NCI-H146 (cell line): ENCODE measurements around the gene LANCL2.
"Not testable (repeated sequence)": the region's sequence is repeated elsewhere in the genome, so short reads cannot be mapped to it uniquely, and the experiment has no call there.

ENCODE experiments used
- DNase-seq: peaks from one replicate; lab custom pipeline; 2025; lab: John Stamatoyannopoulos, UW

LANCL2 gene

DNA sequence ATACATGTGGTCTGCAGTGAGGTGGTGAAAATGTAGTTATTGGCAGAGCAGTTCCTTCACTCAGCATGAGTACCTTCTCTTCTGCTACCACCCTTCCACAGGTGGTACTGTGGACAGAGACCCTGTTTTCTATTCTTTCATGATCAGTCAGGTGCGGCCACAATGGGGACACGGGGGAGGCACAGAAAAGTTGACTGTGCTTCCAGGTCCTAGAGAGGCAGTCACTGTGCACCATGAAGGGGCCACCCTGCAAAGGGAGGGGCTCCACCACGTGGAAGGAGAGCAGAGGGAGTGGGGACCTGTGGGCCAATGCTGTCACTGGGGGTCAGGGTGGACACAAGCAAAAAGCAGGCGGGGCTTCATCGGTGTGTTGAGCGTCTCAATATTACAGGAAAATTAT lies 3.6 kb upstream of the LANCL2 start:
- DNase-seq, result no peak

DNA sequence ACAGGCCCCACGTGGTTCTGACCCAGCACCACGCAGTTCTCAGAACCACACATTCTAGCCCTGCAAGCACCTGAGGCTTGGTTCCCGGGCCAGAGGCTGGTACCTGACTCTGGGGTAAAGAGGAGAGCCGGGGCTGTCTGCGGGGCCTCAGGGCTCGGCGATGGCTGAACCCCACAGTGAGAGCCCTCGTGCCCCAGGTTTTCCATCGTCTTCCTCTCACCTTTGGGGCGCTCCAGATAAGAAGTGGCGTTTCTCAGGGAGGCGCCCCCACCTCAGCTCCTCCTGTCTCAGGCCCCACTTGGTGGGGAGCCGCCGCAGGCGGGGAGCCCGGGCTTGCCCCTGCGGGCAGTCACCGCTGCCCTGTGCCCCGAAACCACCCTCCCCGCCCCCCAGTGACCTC lies 2.2 kb upstream of the LANCL2 start:
- DNase-seq, result no peak

DNA sequence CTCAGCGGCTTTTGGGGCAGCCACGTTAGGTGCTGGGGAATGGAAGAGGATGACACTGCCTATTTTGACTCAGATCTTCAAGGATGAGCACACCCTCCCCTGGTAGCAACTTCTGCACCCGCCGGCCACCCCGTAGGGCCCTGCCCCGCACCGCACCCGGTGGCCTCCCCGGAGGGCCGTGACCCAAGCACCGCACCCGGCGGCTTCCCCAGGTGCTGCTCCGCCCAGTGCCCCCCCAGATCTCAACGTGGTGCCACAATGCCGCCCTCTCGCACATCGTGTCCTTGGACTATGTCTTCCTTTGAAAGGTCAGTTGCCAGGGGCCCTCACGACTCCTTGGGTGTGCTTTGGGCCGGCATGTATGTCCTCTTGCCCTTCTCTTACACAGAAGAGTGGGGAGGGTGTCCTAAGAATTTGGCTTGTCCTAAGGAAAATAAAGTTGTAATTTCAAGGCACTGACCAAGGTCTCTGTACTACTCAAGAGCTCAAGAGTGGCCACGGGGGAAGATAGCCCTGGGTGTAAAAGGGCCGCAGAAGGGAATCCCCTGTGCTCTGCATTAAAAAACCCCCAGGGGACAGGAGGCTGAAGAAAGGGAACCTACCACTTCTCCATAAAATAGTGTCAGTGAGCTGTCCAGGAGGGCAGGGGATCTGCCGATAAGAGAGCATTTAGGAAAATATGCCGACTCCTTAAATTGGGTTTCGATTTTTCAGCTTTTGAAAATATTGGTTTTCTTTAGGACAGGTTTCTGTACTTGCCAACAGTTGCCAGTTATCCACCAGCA lies 1.6 kb upstream of the LANCL2 start:
- no peak for DNase-seq

DNA sequence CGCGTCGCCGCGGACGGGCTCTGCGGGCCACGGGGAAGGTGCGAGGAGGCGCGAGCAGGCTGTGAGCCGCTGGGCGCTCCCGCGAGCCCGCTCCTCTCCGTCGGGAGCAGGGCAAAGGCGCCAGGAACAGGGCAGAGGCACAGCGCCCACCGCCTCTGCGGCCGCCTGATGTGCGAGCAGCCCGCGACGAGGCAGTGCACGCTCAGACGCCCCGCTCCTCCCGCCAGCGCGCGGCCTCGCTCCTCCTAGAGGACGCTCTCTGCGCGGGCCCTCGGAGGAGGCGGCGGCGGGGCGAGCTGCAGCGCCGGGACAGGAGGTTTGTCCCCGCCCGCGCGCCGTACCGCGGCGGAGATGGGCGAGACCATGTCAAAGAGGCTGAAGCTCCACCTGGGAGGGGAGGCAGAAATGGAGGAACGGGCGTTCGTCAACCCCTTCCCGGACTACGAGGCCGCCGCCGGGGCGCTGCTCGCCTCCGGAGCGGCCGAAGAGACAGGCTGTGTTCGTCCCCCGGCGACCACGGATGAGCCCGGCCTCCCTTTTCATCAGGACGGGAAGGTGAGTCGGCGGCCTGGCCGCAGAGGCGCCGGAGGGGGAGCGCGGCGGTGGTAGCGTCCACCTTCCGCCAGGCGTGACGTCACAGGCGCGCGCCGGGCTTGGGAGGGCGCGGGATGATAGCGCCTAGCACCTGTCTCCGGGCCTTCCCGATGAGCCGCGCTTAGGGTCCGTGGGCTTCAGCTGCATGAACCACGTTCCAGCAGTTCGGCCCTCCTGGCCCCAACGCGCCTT lies 731 bp downstream of the LANCL2 start:
- peak; percentile 94 for DNase-seq

DNA sequence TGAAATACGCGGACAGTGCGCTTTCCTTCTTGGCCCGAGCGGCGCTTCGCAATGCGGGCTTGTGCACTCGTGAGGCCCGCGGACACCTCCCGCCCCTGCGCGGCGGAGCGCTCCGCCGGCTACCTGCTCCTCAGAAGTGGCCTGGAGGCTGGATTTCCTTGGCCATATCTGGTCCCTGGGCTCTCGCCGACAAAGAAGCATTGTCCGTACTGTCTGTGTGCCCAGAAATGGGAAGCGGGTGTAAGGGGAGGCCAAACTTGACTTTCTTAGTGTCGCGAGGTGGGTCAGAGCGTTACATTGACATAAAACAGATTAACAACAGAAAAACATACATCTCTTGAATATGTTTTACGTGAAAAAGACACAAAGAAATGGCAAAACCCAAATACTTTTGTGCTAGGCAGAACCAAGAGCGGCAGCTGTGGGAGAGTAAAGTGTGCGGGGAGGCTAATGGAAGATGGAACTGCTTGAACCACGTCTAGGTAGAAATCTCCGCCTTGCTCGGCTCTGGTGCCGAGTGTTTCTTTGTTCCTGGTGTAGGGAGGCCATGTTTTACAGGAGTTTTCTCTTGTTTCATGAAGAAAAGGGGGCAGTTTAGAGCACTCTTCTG lies 1.4 kb downstream of the LANCL2 start:
- peak; percentile 63 for DNase-seq

DNA sequence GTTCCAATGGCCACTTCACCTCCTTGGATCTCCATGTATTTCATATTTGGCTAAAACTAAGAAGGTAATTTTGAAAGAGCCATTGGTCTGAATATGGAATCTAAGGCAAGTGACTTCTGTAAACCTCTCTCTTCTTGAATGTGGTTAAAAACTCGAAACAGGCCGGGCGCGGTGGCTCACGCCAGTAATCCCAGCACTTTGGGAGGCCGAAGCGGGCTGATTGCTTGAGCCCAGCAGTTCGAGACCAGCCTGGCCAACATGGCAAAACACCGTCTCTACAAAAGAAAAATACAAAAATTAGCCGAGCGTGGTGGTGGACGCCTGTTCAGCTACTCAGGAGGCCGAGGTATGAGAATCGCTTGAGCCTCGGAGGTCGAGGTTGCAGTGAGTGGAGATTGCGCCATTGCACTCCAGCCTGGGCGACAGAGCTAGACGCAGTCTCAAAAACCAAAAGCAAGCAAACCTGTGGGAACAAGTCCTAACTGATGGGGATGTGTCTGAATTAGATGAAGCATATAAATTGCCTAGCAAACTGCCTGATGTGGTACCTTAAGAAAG lies 2.2 kb downstream of the LANCL2 start:
- no peak for DNase-seq

DNA sequence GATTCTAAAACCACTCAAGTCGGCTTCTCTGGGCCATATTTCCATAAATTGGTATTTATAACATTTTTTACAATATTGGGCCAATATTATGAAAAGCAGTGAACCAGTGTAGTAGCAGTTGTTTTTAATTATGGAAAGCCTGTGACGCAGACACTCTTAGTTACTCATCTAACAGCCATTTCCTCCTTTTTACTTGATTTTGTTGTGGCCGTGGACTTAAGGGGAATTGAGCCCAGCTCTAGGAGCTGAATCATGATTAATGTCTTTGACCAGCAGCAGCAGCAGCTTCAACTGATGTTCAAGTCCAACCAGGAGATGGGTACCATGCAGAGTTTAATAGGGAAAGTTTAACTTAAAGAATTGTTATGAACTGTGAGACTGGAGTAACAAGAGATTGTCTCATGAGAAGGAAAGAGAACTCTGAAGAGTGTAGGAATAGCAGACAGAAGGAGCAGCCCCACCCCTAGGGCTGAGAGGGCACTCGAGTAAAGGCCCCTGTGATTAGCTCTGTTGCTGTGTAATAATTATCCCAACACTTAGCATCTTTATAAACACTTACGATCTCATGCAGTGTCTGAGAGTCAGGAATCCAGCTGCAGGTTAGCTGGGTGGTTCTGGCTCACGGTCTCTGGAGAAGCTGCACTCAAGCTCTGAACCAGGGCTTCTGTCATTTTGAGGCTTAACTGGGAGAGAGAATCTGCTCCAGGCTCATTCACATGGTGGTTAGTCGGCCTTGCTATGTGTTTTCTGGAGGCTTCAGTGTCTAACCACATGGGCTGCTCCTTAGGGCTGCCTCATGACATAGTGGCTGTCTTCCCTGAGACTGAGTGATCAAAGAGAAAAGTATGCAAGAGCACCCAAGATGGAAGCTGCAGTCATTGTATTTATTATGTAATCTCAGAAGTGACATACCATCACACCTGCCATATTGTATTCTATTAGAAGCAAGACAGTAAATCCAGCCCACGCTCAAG lies 4.6 kb downstream of the LANCL2 start:
- DNase-seq, result no peak

DNA sequence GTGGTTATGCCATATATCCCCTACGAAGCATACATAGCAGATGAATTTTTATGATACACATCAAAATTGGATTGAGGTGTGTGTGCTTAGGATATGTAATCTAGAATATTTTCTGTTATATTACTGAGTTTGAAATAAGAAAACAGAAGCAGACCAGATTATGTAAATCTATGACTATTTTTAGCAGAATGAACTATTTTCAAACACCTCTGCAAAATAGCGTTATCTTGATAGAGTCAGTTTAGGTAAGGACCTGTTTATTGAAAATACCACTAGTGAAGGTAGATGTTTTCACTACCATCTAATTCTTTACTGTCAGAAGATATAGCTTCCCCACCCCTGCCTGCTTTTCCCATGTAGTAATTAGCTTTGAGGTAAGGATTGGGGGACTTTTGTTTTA lies 9.1 kb downstream of the LANCL2 start:
- DNase-seq, result no peak

DNA sequence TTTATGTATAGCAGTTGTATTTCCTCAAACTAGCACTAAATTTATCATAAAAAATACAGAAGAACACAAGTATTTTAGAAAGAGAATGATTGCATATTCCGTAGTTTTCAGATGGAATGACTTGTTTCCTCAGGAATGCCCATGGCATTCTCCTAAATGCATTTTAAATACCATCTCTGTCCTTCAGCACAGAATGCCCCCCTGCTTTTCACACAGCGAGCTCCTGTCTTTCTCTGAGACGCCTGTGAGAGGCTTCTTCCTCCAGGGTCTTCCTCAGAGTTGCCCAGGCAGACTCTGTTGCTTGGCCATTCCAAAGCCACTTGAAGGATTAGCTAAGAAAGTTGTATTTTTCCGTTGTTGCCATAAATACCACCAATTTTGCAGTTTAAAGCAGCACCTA lies 10.1 kb downstream of the LANCL2 start:
- no peak for DNase-seq

DNA sequence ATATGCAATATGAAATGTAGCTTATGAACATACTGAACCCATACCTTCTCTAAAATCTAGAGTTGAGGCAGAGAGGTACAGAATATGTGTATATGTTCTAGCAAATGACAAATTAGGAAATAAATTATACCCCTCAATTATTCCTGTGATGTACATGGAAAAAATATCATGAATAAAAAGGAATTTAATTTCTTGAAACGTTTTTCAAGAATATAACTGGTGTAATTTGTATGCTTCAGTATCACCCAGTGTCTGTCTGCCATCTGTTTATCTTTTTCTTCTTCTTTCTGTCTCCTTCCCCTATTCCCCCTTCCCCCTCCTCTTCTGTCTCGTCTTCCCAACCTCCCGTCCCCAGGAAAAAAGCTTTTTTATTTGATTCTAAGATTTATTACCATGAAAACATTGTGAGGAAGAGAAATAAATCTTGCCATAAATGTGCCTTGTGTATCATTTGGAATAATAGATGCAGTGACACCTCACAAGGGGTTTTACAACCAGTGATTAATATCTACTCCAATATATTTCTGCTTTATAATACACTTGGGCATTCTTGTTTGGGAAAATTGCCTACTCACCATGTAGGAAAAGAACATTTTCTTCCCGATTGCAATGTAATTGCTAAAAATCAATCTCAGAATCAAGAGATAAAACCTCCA lies 12.2 kb downstream of the LANCL2 start:
- no peak for DNase-seq

DNA sequence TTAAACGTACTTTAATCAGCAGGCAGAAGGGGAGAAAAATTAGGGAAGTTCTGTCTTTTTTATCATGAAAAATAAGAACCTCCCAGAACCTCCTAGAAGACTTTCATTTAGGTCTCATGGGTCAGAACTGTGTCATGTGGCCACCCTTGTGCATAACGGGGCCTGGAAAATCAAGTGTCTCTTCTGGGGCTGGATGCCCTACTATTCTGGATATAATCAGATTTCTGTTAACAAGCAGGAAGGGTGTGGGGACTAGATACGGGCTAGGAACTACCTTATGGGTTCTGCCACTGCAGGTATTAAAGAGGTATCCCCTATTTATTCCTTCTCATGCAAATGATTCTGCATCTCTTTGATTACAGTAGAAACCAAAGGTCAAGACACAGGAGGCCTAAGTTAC lies 14.1 kb downstream of the LANCL2 start:
- no peak for DNase-seq

DNA sequence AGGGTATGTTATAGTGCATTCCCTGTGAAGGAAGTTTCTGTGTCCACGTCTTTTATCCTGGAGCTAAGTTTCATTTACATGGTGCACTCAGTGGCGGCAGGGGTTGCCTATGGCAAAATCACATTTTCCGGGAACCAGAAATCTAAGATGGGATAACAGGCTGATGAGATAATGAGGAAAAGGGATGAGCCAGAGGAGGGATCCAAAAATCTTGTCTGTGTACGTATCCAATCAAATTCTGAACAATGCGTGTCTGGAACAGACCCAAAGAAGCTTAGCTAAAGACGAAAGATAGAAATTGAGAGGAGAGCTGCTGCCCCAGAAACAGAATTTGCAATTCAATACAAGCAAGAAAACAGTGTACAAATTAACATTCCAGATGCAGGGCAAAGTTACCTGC lies 16.1 kb downstream of the LANCL2 start:
- DNase-seq, result no peak

DNA sequence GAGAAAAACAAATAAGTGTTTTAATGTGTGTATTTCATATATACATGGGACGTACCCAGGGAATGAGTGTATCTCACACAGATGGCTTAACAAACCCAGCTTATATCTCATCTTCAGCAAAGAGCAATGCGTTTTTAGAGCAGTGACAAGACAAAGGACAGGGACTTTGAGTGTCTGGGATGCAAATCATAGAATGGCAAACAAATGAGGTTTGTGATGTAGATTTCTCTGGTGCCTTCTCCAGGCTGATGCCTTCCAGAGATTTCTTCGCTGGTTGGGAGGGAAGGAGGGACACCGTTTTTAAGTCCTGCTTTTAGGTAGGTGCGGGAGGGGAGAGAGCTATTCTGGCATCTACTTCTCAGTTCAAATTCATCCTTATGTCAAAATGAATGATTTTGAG lies 16.6 kb downstream of the LANCL2 start:
- no peak for DNase-seq

DNA sequence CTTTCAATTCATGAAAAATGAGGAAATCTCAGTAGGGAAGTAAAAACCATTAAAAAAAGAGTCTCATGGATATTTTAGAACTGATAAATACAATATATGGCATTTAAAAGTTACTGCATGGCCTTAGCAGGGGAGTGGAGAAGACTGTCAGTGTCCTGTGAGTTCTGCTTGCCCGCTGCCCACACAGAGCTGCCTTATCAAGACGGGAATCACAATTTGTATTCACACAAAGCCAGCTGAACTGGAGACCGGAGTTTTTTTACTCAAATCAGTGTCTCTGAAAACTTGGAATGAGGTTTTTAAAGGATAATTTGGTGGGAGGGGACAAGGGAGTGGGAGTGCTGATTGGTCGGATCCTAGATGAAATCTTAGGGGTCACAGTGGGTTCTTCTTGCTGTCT lies 17.1 kb downstream of the LANCL2 start:
- no peak for DNase-seq

DNA sequence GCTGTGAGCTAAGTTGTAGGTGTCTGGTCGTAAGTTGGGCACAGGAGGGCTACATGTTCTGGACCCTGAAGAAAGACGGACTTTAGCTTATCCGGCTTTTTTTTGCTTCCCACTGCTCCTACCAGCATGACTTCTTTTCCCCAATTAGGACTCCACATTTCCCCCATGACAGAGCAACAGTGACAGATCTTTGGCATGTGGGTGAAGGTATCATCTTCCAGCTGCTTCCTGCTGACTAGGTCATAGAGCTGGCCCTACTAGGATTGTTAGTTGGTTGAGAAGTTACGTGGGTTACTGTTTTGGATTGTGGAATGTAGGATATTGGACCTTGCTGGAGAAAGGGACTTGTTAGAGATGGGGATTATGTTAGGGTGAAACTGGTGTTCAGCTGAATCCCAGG lies 21.4 kb downstream of the LANCL2 start:
- no peak for DNase-seq

DNA sequence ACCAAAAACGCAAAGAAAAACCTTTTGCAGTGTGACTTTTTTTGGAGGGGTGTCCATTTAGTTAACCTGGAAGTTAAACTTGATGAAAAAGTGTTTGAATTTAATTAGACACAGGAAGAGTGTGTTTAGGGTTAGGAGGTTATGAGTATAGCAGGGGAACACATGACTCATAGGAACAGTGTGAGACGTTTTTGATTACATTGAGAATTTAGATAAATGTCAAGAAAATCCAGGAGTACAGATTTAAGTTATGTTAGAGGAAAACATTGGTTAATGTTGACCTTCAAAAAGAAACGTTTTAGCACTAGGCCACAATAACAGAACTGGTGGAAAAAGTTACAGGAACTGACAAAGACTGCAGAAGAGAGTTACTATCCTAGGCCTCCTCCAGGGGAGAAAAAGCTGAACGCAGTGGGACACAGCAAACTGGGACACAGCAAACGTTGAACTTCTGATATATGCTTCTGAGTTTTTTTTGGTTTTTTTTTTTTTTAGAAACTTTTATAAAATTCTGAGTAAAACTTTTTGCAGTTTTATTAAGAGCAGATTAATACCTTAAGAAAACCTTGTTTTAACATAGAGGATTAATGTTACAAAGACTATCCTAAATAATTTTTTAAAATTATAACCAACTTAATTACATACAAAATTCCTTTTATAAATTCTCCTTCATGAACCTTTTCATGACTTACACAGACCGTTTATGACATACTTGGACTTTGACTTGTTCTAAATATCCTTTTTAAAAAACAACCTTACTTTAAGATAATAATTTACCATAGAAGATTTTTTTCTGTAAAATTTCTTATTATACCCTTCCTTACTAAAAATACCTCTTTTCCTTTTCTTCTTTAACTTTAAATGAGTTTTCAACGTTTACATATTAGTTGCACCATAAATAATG lies 22.2 kb downstream of the LANCL2 start:
- no peak for DNase-seq

DNA sequence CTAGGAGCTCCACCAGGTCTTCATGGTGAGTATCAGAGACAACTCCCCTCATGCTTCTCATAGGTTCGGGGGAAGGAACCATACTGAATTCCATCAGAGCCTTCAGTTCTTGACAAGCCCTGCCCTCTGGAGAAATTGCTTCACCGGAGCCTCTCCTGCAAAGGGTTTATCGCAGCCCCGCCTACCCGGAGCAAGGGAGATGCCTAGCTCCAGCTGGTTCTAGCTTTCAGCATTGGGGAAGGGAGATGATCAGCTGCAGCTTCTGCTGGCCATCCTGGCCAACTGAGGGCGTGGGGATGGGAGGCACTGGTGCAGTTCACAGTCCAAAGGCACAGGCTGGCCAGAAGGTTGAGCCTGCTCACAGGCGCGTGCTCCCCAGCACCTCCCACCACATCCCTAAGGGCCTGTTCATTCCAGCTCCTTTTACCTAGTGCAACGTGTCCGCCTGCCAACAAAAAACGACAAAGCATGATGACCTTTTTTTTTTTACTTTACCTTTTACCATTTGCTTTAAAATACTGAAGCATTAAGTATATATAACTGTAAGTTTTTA lies 31.2 kb downstream of the LANCL2 start:
- DNase-seq, result no peak

DNA sequence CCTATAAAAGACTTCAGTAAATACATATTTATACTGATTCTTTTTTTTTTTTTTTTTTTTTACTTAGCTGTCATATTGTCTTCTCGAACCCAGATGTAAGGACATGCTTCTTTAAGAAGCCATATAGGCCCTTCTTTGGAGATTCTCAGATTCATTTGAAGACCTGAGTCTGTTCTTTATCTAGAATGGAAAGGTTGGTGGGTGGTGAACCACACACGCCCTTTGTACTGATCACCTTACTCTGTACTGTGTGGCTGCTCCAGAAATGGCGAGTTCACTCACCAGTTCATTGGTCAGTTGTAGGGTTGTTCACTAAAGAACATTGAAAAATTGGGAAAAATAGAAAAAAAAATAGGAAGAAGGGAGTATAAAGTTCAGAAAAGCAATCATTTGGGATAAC lies 32.5 kb downstream of the LANCL2 start:
- no peak for DNase-seq

DNA sequence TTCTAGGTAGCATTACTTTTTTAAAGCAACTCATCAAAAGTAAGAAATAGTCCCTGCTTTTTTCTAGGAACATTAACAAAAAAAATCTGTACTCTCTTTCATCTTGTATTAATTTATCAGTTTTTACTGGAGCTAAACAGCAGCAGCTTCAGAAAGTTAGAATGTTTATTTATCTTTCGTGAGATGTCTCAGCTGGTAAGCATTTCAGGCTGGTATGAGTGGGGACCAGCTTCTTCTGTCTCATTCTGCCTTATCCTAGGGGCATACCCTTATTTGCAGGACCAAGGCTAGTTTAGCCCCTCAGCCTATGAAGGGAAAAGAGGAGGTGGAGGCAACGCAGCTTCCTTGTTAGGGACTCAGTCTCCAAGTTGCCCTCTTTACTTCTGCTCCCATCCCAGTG lies 35.1 kb downstream of the LANCL2 start:
- DNase-seq, result no peak

DNA sequence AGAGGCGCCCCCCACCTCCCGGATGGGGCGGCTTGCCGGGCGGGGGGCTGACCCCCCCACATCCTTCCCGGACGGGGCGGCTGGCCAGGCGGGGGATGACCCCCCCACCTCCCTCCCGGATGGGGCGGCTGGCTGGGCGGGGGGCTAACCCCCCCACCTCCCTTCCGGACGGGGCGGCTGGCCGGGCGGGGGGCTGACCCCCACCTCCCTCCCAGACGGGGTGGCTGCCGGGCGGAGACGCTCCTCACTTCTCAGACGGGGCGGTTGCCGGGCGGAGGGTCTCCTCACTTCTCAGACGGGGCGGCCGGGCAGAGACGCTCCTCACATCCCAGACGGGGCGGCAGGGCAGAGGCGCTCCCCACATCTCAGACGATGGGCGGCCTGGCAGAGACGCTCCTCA lies 37.4 kb downstream of the LANCL2 start:
- not testable (repeated sequence) for DNase-seq
